GM23338 (cell line): ENCODE results near the gene GIGYF2. TPM values are rescaled to one million over a fixed set of nuclear protein-coding genes. Genes with fewer than 3 reads are reported as not detected.

Experiments used
- ATAC-seq: fragments of 200-7000 bp; cut with Tn5 transposase; 3 replicates; pipeline ENCODE4 v1.9.1; 2020
- DNase-seq: peaks from one replicate; pipeline ENCODE4 v3.0.0-alpha.2; 2015; ENCODE audit warnings: low spot score
- H2AFZ ChIP-seq: fragments of 200-600 bp; sonication (generic); 2 replicates; pipeline ENCODE4 v1.8.0; 2016; ENCODE audit warnings: antibody characterized with exemption, mild to moderate bottlenecking, moderate library complexity
- H3F3A ChIP-seq: fragments of 200-600 bp; sonication (generic); replicated peaks from 2 replicates; pipeline ENCODE4 v1.8.0; 2017; ENCODE audit warnings: antibody characterized with exemption, mixed run types, low read depth
- H3K27ac ChIP-seq: fragments of 200-600 bp; sonication (generic); 2 replicates; pipeline ENCODE4 v1.6.1; 2016; ENCODE audit warnings: low read depth
- H3K27me3 ChIP-seq: fragments of 200-600 bp; sonication (generic); 2 replicates; pipeline ENCODE4 v1.8.0; 2016; ENCODE audit warnings: mild to moderate bottlenecking, mixed run types, moderate library complexity; ENCODE audit not compliant: insufficient read depth
- H3K36me3 ChIP-seq: fragments of 200-600 bp; sonication (generic); 2 replicates; pipeline ENCODE4 v1.8.0; 2016; ENCODE audit warnings: mild to moderate bottlenecking; ENCODE audit not compliant: insufficient read depth
- H3K4me1 ChIP-seq: fragments of 200-600 bp; sonication (generic); 2 replicates; pipeline ENCODE4 v1.8.0; 2016; ENCODE audit warnings: mild to moderate bottlenecking, moderate library complexity; ENCODE audit not compliant: insufficient read depth
- H3K4me2 ChIP-seq: fragments of 200-600 bp; sonication (generic); 2 replicates; pipeline ENCODE4 v1.7.1; 2017; ENCODE audit warnings: mixed run types
- H3K4me3 ChIP-seq: fragments of 200-600 bp; sonication (generic); 2 replicates; pipeline ENCODE4 v1.6.1; 2016; ENCODE audit warnings: mixed run types
- H3K79me2 ChIP-seq: fragments of 200-600 bp; sonication (generic); replicated peaks from 2 replicates; pipeline ENCODE4 v1.8.0; 2017; ENCODE audit warnings: mild to moderate bottlenecking; ENCODE audit not compliant: insufficient read depth
- H3K9me2 ChIP-seq: fragments of 200-600 bp; sonication (generic); 2 replicates; pipeline ENCODE4 v1.8.0; 2017; ENCODE audit not compliant: insufficient read depth
- H4K20me1 ChIP-seq: fragments of 200-600 bp; sonication (generic); replicated peaks from 2 replicates; pipeline ENCODE4 v1.8.0; 2017; ENCODE audit warnings: mild to moderate bottlenecking; ENCODE audit not compliant: insufficient read depth
- H3K27ac Mint-ChIP-seq: 2 replicates; pipeline ENCODE4 v1.8.0; 2020; ENCODE audit warnings: inconsistent platforms, mild to moderate bottlenecking, moderate library complexity, mixed read lengths
- H3K27me3 Mint-ChIP-seq: 3 replicates; pipeline ENCODE4 v1.8.0; 2022; ENCODE audit warnings: low read depth, mild to moderate bottlenecking, moderate library complexity, mixed read lengths, inconsistent platforms; ENCODE audit not compliant: insufficient read depth, poor library complexity
- H3K36me3 Mint-ChIP-seq: 3 replicates; pipeline ENCODE4 v1.8.0; 2021; ENCODE audit warnings: low read depth, mild to moderate bottlenecking, inconsistent platforms, moderate library complexity, mixed read lengths
- H3K4me1 Mint-ChIP-seq: 3 replicates; pipeline ENCODE4 v1.8.0; 2020; ENCODE audit warnings: mild to moderate bottlenecking, inconsistent platforms, mixed read lengths
- H3K4me3 Mint-ChIP-seq: 3 replicates; pipeline ENCODE4 v1.8.0; 2021; ENCODE audit warnings: moderate library complexity, mild to moderate bottlenecking, inconsistent platforms, mixed read lengths
- H3K9me3 Mint-ChIP-seq: 3 replicates; pipeline ENCODE4 v1.8.0; 2020; ENCODE audit warnings: moderate library complexity, mild to moderate bottlenecking, inconsistent platforms, mixed read lengths
- CREB1 ChIP-seq: fragments of 250-450 bp; sonication (Bioruptor Pico); IDR thresholded peaks from 2 replicates; pipeline ENCODE4 v1.5.0; 2020; ENCODE audit warnings: low read depth, mild to moderate bottlenecking, moderate library complexity
- EZH2 ChIP-seq: fragments of 200-600 bp; sonication (generic); IDR thresholded peaks from one replicate; pipeline ENCODE4 v1.8.0; 2017; ENCODE audit warnings: antibody characterized with exemption, mild to moderate bottlenecking, low read depth; ENCODE audit not compliant: unreplicated experiment
- EZH2phosphoT487 ChIP-seq: fragments of 200-600 bp; sonication (generic); IDR thresholded peaks from one replicate; pipeline ENCODE4 v1.8.1; 2018; ENCODE audit warnings: antibody characterized with exemption; ENCODE audit not compliant: unreplicated experiment
- JUNB ChIP-seq: IDR thresholded peaks from one replicate; pipeline ENCODE4 v1.6.1; 2016; ENCODE audit warnings: antibody characterized with exemption; ENCODE audit not compliant: unreplicated experiment
- NANOG ChIP-seq: IDR thresholded peaks from 2 replicates; pipeline ENCODE4 v1.6.1; 2016; ENCODE audit warnings: antibody characterized with exemption, borderline replicate concordance
- POLR2AphosphoS5 ChIP-seq: IDR thresholded peaks from 2 replicates; pipeline ENCODE4 v1.6.1; 2016; ENCODE audit warnings: antibody characterized with exemption, low read depth
- STAT1 ChIP-seq: IDR thresholded peaks from one replicate; pipeline ENCODE4 v1.6.1; 2016; ENCODE audit warnings: antibody characterized with exemption; ENCODE audit not compliant: unreplicated experiment
- ZNF114 ChIP-seq: fragments of 250-450 bp; sonication (Bioruptor Pico); IDR thresholded peaks from 2 replicates; pipeline ENCODE4 v1.5.0; 2020; ENCODE audit warnings: mild to moderate bottlenecking, moderate library complexity
- ZNF331 ChIP-seq: fragments of 250-450 bp; sonication (Bioruptor Pico); IDR thresholded peaks from 2 replicates; pipeline ENCODE4 v1.5.0; 2020; ENCODE audit warnings: low read depth, mild to moderate bottlenecking, moderate library complexity
- ZNF462 ChIP-seq: fragments of 250-450 bp; sonication (Bioruptor Pico); IDR thresholded peaks from 2 replicates; pipeline ENCODE4 v1.5.0; 2020; ENCODE audit warnings: mild to moderate bottlenecking, moderate library complexity
- polyA plus RNA-seq: library from polyadenylated mRNA; unstranded; fragments of >200 nt; fragmentation: Nextera tagmentation; extraction: Ambion mirVana; gene quantifications from 2 replicates; pipeline ENCODE4 v1.2.1, GENCODE V29; 2016
- total RNA-seq: library from RNA; depleted of rRNA; stranded (reverse); fragments of >200 nt; shearing (Covaris generic); gene quantifications from 2 replicates; pipeline ENCODE4 v1.2.3, GENCODE V29; 2014
- TF ChIP-seq, protein P1 (sequence below), 2 experiments: fragments of 200-600 bp in 1 of 2; sonication (generic) in 1 of 2; conservative IDR thresholded peaks; 2 replicates each; pipeline versions ENCODE4 v1.5.1 to v1.6.1; 2016 to 2017; ENCODE audit warnings: antibody characterized with exemption in 2 of 2, low read depth in 2 of 2, mild to moderate bottlenecking in 2 of 2, moderate library complexity in 1 of 2
- TF ChIP-seq, protein P2 (sequence below): IDR thresholded peaks from one replicate; pipeline ENCODE4 v1.6.1; 2018; ENCODE audit warnings: antibody characterized with exemption; ENCODE audit not compliant: unreplicated experiment
- TF ChIP-seq, protein P3 (sequence below): IDR thresholded peaks from 2 replicates; pipeline ENCODE4 v1.6.1; 2016; ENCODE audit warnings: antibody characterized with exemption

GIGYF2 gene
- total and polyA plus RNA-seq, 2 experiments from 2014 or later: 48.9 to 104 TPM

DNA sequence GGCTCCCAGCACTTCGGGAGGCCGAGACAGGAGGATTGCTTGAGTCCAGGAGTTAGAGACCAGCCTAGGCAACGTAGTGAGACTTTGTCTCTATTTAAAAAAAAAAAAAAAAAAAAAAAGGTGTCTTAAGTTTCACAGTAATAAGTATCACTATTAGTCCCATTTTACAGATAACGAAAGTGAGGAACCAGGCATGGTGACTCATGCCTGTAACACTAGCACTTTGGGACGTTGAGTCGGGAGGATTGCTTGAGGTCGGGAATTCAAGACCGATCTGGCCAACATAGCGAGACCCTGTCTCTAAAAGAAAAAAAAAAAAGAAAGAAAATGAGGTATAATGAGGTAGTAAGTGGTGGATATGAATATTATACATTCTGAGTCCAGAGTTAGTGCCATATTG is 76.7 kb downstream of the GIGYF2 start:
- H3K4me2 ChIP-seq: no peak overlapping the region
- ATAC-seq: no peak

More for the DNA sequence above, 76.7 kb downstream of the GIGYF2 start:
- H3K79me2 ChIP-seq: no peaks in the 10 kb centered on the region
- Mint-ChIP-seq H3K36me3 (peaks cover 8% of the 10 kb centered on the region; the same call in 2 of the 3 replicates), H3K9me3 (no peaks in the 10 kb centered on the region), H3K4me3 (no peak overlapping the region), H3K27me3 (peaks cover 1% of the 10 kb centered on the region), H3K27ac (no peak overlapping the region), H3K4me1 (peaks cover 10% of the 10 kb centered on the region; the same call in 2 of the 3 replicates)
- H3K36me3 ChIP-seq: peaks cover 7% of the 10 kb centered on the region; the same call in 1 of the 2 replicates
- no peaks in the 10 kb centered on the region for H3K27me3 ChIP-seq
- H2AFZ ChIP-seq: no peak overlapping the region
- H4K20me1 ChIP-seq: no peaks in the 10 kb centered on the region
- H3K4me3 ChIP-seq: no peak overlapping the region
- no peaks in the 10 kb centered on the region for H3K9me2 ChIP-seq
- H3K27ac ChIP-seq: no peak overlapping the region
- 0 out of 2 replicates have a peak, but pooled peaks cover 3% of the 10 kb centered on the region for H3K4me1 ChIP-seq
- DNase-seq: no peak
- H3F3A ChIP-seq: no peaks in the 10 kb centered on the region
- no peak for TF ChIP-seq CREB1 (CRISPR knock-in tag)
- no peak for TF ChIP-seq STAT1
- TF ChIP-seq, protein P1, sequence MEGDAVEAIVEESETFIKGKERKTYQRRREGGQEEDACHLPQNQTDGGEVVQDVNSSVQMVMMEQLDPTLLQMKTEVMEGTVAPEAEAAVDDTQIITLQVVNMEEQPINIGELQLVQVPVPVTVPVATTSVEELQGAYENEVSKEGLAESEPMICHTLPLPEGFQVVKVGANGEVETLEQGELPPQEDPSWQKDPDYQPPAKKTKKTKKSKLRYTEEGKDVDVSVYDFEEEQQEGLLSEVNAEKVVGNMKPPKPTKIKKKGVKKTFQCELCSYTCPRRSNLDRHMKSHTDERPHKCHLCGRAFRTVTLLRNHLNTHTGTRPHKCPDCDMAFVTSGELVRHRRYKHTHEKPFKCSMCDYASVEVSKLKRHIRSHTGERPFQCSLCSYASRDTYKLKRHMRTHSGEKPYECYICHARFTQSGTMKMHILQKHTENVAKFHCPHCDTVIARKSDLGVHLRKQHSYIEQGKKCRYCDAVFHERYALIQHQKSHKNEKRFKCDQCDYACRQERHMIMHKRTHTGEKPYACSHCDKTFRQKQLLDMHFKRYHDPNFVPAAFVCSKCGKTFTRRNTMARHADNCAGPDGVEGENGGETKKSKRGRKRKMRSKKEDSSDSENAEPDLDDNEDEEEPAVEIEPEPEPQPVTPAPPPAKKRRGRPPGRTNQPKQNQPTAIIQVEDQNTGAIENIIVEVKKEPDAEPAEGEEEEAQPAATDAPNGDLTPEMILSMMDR (conservative IDR thresholded peaks at IDR 0.05; ENCODE audit: low read depth in 2 of 2): no peak
- TF ChIP-seq ZNF462 (CRISPR knock-in tag): no peak
- no peak for TF ChIP-seq ZNF114 (CRISPR knock-in tag)
- no peak for TF ChIP-seq JUNB
- TF ChIP-seq, protein P2, sequence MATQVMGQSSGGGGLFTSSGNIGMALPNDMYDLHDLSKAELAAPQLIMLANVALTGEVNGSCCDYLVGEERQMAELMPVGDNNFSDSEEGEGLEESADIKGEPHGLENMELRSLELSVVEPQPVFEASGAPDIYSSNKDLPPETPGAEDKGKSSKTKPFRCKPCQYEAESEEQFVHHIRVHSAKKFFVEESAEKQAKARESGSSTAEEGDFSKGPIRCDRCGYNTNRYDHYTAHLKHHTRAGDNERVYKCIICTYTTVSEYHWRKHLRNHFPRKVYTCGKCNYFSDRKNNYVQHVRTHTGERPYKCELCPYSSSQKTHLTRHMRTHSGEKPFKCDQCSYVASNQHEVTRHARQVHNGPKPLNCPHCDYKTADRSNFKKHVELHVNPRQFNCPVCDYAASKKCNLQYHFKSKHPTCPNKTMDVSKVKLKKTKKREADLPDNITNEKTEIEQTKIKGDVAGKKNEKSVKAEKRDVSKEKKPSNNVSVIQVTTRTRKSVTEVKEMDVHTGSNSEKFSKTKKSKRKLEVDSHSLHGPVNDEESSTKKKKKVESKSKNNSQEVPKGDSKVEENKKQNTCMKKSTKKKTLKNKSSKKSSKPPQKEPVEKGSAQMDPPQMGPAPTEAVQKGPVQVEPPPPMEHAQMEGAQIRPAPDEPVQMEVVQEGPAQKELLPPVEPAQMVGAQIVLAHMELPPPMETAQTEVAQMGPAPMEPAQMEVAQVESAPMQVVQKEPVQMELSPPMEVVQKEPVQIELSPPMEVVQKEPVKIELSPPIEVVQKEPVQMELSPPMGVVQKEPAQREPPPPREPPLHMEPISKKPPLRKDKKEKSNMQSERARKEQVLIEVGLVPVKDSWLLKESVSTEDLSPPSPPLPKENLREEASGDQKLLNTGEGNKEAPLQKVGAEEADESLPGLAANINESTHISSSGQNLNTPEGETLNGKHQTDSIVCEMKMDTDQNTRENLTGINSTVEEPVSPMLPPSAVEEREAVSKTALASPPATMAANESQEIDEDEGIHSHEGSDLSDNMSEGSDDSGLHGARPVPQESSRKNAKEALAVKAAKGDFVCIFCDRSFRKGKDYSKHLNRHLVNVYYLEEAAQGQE: no peak
- no peak for TF ChIP-seq EZH2phosphoT487
- no peak for TF ChIP-seq ZNF331 (CRISPR knock-in tag)
- TF ChIP-seq POLR2AphosphoS5: no peak
- TF ChIP-seq NANOG: no peak
- TF ChIP-seq, protein P3, sequence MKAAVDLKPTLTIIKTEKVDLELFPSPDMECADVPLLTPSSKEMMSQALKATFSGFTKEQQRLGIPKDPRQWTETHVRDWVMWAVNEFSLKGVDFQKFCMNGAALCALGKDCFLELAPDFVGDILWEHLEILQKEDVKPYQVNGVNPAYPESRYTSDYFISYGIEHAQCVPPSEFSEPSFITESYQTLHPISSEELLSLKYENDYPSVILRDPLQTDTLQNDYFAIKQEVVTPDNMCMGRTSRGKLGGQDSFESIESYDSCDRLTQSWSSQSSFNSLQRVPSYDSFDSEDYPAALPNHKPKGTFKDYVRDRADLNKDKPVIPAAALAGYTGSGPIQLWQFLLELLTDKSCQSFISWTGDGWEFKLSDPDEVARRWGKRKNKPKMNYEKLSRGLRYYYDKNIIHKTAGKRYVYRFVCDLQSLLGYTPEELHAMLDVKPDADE: no peak
- TF ChIP-seq EZH2: no peak
